HG03103 (cell line): Measurements from ENCODE around the gene MAGEA2.
"Not testable (repeated sequence)": the region's sequence is repeated elsewhere in the genome, so short reads cannot be mapped to it uniquely, and the experiment has no call there.

ENCODE experiments used
- ATAC-seq: cut with Tn5 transposase; IDR thresholded peaks from one replicate; pipeline ENCODE4 v1.9.1; 2021; ENCODE audit warnings: low read depth; ENCODE audit not compliant: unreplicated experiment

Gene MAGEA2

GRCh38 chrX:152709173-152709572, 44.5 kb downstream of the MAGEA2 start, which contains the start of gene CSAG2:
Gene CSAG2 (minus strand): TSS chrX:152709273. CDS start chrX:152709112, 161 bp downstream.
- not testable (repeated sequence) for ATAC-seq

GRCh38 chrX:152706500-152706899, 47.1 kb downstream of the MAGEA2 start:
- ATAC-seq = not testable (repeated sequence)

DNA sequence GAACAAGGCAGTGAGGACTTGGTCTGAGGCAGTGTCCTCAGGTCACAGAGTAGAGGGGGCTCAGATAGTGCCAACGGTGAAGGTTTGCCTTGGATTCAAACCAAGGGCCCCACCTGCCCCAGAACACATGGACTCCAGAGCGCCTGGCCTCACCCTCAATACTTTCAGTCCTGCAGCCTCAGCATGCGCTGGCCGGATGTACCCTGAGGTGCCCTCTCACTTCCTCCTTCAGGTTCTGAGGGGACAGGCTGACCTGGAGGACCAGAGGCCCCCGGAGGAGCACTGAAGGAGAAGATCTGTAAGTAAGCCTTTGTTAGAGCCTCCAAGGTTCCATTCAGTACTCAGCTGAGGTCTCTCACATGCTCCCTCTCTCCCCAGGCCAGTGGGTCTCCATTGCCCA, 53.3 kb downstream of the MAGEA2 start:
- ATAC-seq = not testable (repeated sequence)
